Activated T-helper 2 cell treated with anti-CD3 and anti-CD28 coated beads, Interferon-gamma antibody, Interleukin-2, Interleukin-4, amounts not matched to agents 10 μg/mL and 5 μg/mL and 100 μg/mL, durations not matched to agents 14 hours and 24 hours and 36 hours (primary cell): ENCODE data around the gene TAB2. TPM values are rescaled to one million over a fixed set of nuclear protein-coding genes. Genes with fewer than 3 reads are reported as not detected.

Source experiments
- DNase-seq: peaks from one replicate; pipeline ENCODE4 v3.0.0; 2021; ENCODE audit warnings: low spot score
- H3K27ac Mint-ChIP-seq: one replicate; pipeline ENCODE4 v1.8.0; 2021; ENCODE audit warnings: mixed read lengths
- H3K27me3 Mint-ChIP-seq: one replicate; pipeline ENCODE4 v1.8.0; 2021; ENCODE audit warnings: low read depth, mixed read lengths
- H3K36me3 Mint-ChIP-seq: one replicate; pipeline ENCODE4 v1.8.0; 2021; ENCODE audit warnings: low read depth, mixed read lengths
- H3K4me1 Mint-ChIP-seq: one replicate; pipeline ENCODE4 v1.8.0; 2021; ENCODE audit warnings: low read depth, mixed read lengths
- H3K4me3 Mint-ChIP-seq: one replicate; pipeline ENCODE4 v1.8.0; 2021; ENCODE audit warnings: low read depth, mild to moderate bottlenecking, moderate library complexity, mixed read lengths
- H3K9me3 Mint-ChIP-seq: one replicate; pipeline ENCODE4 v1.8.0; 2021; ENCODE audit warnings: mixed read lengths
- intact Hi-C: fragments of 100-400 bp; cut with micrococcal nuclease; formaldehyde crosslinking; loops from one replicate; pipeline ENCODE4 v1.15.1; 2023
- total RNA-seq: library from RNA; stranded (reverse); gene quantifications from 2 replicates; pipeline ENCODE4 v1.2.3, GENCODE V29; 2022

TAB2 gene
- total RNA-seq, 1 donor from 2014 or later = 110 TPM

DNA sequence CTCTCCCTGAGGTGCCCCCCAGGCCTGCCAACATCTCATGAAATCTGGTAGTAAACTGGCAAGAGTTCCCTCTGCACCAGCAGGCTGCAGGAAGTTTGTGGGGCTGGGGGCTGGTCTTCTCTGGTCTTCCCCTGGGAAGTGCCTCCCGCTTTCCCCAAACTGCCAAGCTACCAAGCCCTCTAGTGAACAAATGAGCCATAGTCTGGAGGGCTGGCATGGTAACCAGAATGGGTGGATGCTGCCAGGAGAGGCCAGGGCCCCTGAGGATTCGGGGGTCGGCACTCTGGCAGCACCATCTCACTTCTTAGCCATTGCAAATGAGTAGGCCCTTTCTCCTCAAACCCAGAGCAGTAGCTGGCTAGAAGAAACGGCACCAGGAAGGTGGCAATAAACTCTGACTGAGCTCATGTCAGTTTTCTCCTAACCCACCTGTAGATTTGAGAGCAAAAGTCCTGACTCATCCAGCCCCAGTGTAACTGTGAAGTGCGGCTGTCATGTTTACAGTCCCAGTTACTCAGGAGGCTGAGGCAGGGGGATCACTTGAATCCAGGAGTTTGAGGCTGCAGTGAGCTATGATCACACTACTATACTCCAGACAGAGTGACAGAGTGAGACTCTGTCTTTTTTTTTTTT, 131.4 kb downstream of the TAB2 start:
- Mint-ChIP-seq H3K4me3 (no peak overlapping the region), H3K9me3 (no peaks in the 10 kb centered on the region), H3K27me3 (no peaks in the 10 kb centered on the region), H3K36me3 (peaks cover 11% of the 10 kb centered on the region), H3K27ac (no peak overlapping the region), H3K4me1 (peaks cover 2% of the 10 kb centered on the region)
- DNase-seq = no peak
- intact Hi-C loops = no loop called here

- DNase-seq = no peak
- no peak overlapping the region for H3K4me3 Mint-ChIP-seq
- H3K27me3 Mint-ChIP-seq = no peaks in the 10 kb centered on the region
- peaks cover 2% of the 10 kb centered on the region for H3K4me1 Mint-ChIP-seq
- no peaks in the 10 kb centered on the region for H3K9me3 Mint-ChIP-seq
- intact Hi-C loops = no loop called here
- H3K27ac Mint-ChIP-seq = no peak overlapping the region
- peaks cover 11% of the 10 kb centered on the region for H3K36me3 Mint-ChIP-seq
Observed at GRCh38 chr6:149449831-149450678, 132.5 kb downstream of the TAB2 start.

DNA sequence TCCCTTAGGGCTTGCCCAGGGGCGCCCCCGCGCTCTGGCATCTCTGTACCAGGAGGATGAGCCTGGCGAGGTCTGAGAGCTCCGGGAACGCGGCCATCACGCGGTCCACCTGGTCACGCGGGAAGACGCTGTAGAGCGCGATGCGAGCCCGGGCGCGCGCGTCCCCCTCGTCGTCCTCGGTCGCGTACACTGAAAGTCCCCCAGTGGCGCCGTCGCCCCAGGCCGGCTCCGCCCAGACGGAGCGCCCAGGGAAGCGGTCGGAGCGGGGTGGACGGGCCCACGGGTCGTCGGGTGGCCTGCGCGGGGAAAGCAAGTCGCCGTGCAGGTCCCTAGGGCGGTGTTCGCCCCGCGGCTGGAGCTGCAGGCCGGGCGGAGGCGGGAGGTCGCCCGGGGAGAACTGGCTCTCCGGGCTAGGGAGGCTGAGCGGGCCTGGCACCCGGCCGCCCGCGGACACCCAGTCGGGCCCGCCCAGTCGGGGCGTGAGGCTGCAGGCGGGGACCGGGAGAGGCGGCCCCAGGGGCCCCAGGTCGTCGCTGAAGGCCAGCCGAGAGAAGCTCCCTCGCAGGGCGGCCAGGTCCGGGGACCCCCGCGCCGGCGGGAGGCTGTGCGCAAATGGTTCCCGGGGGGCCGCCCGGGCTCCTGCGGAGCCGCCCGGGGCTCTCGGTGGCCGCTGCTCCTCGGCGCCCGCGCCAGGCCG, 133.3 kb downstream of the TAB2 start:
- H3K36me3 Mint-ChIP-seq = peaks cover 11% of the 10 kb centered on the region
- no peaks in the 10 kb centered on the region for H3K9me3 Mint-ChIP-seq
- no peak for DNase-seq
- no peaks in the 10 kb centered on the region for H3K4me1 Mint-ChIP-seq
- peak overlapping the region; percentile 17 for H3K4me3 Mint-ChIP-seq
- intact Hi-C loops = no loop called here
- H3K27ac Mint-ChIP-seq = no peak overlapping the region
- no peaks in the 10 kb centered on the region for H3K27me3 Mint-ChIP-seq

DNA sequence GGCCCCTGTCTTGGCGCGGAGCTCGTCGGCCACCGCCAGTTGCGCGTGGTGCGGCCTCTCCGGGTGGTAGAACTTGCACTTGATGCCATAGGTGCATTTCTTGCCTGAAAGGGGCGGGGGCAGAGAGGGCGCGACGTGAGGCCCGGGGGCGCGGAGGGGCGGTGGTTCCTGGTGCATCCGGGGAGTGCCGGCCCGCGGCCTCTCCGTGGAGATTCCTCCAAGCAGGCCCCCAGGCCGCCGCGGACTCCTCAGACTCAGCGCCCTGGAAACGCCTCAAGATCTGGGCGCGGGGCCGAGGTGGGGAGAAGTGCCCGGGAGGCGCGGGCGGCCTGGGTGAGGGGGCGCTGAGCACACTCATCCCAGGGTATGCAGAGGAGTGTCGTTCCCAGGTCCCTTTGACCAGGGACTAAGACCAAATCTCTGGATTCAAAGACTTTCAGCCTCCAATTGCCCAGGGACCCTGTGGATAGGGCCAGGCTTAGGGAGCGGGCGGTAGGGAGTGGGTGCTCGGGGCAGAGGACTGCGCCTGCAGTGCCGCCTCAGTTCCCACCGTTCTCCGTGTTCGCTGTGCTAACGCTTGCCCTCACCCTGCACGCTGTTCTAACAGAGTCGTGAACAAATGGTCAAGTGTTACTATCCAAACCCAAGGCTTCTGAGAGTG, 134.0 kb downstream of the TAB2 start:
- intact Hi-C loops = no loop called here
- Mint-ChIP-seq H3K4me3 (no peak overlapping the region), H3K4me1 (no peaks in the 10 kb centered on the region), H3K36me3 (peaks cover 11% of the 10 kb centered on the region), H3K27ac (no peak overlapping the region), H3K9me3 (no peaks in the 10 kb centered on the region), H3K27me3 (no peaks in the 10 kb centered on the region)
- DNase-seq = no peak

GRCh38 chr6:149452037-149452939, 134.8 kb downstream of the TAB2 start:
- no peaks in the 10 kb centered on the region for H3K27me3 Mint-ChIP-seq

DNA sequence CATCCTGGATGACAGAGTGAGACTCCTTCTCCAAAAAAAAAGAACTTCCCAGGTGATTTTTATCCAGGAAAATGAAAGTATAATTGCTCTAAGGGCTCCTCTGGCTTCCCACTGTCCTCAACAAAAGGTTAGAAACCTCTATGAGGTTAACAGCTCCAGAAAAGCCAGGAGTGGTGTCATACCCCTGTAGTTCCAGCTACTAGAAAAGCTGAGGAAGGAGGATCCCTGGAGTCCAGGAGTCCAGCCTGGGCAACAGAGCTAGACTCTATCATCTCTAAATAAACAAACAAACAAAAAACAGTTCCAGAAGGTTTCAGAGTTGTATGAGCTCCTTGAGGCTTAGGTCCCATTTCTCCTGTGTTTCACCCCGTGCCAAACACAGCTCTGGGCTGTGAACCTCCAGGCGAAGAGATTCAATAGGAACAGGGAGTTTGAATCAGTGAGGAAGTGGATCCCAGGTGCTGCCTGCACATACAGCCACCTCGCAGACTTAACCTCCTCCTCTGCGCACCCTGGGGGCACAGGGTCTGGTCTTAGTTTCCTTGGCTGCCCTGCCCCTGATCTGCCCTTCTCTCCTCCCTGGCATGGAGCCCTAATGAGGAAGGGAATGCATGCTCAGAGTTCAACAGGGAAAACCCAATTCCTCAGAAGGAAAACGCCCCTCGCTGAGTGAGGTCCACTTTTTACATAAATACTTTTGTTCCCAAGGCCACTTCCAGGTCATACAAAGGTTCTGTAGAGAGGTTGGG, 136.3 kb downstream of the TAB2 start:
- Mint-ChIP-seq H3K9me3 (no peaks in the 10 kb centered on the region), H3K4me1 (peaks cover 7% of the 10 kb centered on the region), H3K27me3 (no peaks in the 10 kb centered on the region), H3K27ac (no peak overlapping the region), H3K36me3 (peaks cover 20% of the 10 kb centered on the region), H3K4me3 (no peak overlapping the region)
- DNase-seq = no peak
- intact Hi-C loops = no loop called here

More at GRCh38 chr6:149452037-149452939, 134.8 kb downstream of the TAB2 start:
- intact Hi-C loops = no loop called here
- Mint-ChIP-seq H3K36me3 (peaks cover 14% of the 10 kb centered on the region), H3K27ac (peak overlapping the region; percentile 22), H3K4me1 (no peaks in the 10 kb centered on the region), H3K4me3 (no peak overlapping the region), H3K9me3 (no peaks in the 10 kb centered on the region)
- DNase-seq = no peak

- no peak overlapping the region for H3K27ac Mint-ChIP-seq
- DNase-seq = no peak
- no peak overlapping the region for H3K4me3 Mint-ChIP-seq
- H3K27me3 Mint-ChIP-seq = no peaks in the 10 kb centered on the region
- intact Hi-C loops = no loop called here
- H3K36me3 Mint-ChIP-seq = peaks cover 26% of the 10 kb centered on the region
- H3K4me1 Mint-ChIP-seq = peaks cover 11% of the 10 kb centered on the region
- H3K9me3 Mint-ChIP-seq = no peaks in the 10 kb centered on the region
Observed at GRCh38 chr6:149454346-149454848, 136.9 kb downstream of the TAB2 start.

DNA sequence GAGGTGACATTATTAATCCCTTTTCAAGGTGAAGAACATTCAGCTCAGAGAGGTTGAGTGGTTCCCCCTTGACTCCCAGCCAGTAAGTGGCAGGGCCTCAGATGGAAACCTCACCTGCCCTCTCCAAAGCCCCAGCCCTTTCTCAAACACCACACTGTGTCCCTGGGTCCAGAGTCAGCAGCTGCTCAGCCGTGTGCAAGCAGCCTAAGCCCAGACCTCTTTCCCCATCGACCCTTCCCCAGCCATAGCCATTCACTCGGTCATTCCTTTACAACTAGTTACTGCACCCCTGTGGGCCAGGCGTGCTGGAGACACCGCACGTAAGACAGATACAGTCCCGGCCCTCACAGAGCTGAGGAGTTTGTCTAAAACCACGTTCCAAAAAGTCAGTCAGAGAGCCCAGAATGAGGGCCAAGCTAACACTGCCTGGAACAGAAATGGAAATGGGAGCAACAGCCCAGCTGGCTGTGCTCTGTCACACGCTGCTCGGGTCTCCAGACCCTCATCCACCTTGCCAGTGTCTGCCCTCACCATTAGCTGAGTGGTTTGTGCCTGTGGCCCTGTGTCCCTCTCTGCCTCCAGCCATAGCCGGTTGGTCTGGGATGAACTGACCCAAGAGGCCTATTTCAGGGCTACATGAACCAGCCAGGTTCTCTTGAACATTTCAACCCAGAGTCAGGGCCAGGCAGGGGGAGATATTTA, 137.7 kb downstream of the TAB2 start:
- H3K27me3 Mint-ChIP-seq = no peaks in the 10 kb centered on the region
- intact Hi-C loops = no loop called here
- DNase-seq = no peak

GRCh38 chr6:149456311-149457021, 139.0 kb downstream of the TAB2 start:
- DNase-seq = no peak
- Mint-ChIP-seq H3K4me1 (peaks cover 11% of the 10 kb centered on the region), H3K27ac (no peak overlapping the region), H3K9me3 (no peaks in the 10 kb centered on the region), H3K4me3 (no peak overlapping the region), H3K27me3 (no peaks in the 10 kb centered on the region), H3K36me3 (peaks cover 36% of the 10 kb centered on the region)
- intact Hi-C loops = no loop called here

More for the DNA sequence above, 137.7 kb downstream of the TAB2 start:
- no peaks in the 10 kb centered on the region for H3K9me3 Mint-ChIP-seq
- H3K27ac Mint-ChIP-seq = no peak overlapping the region
- H3K4me1 Mint-ChIP-seq = peaks cover 11% of the 10 kb centered on the region
- no peak overlapping the region for H3K4me3 Mint-ChIP-seq
- peaks cover 27% of the 10 kb centered on the region for H3K36me3 Mint-ChIP-seq

- H3K36me3 Mint-ChIP-seq = peaks cover 40% of the 10 kb centered on the region
- intact Hi-C loops = no loop called here
- no peak overlapping the region for H3K27ac Mint-ChIP-seq
- DNase-seq = no peak
- H3K9me3 Mint-ChIP-seq = no peaks in the 10 kb centered on the region
- no peaks in the 10 kb centered on the region for H3K27me3 Mint-ChIP-seq
- no peak overlapping the region for H3K4me3 Mint-ChIP-seq
- H3K4me1 Mint-ChIP-seq = peaks cover 11% of the 10 kb centered on the region
Observed at GRCh38 chr6:149457316-149457884, 139.9 kb downstream of the TAB2 start.
